Choroid plexus epithelial cell (primary cell): Measurements from ENCODE around the gene MRPS10.
"Not testable (repeated sequence)": the region's sequence is repeated elsewhere in the genome, so short reads cannot be mapped to it uniquely, and the experiment has no call there.

Experiments
- DNase-seq: peaks from one replicate; pipeline ENCODE4 v3.0.0-alpha.2; 2010; ENCODE audit warnings: low read depth
- H3K4me3 ChIP-seq: 2 replicates; pipeline ENCODE4 v1.5.1; 2011; ENCODE audit warnings: low read depth, mild to moderate bottlenecking, control low read depth, low read length, moderate library complexity
- TF ChIP-seq, protein P1 (sequence below): conservative IDR thresholded peaks from 2 replicates; pipeline ENCODE4 v1.5.1; 2011; ENCODE audit warnings: low read depth, mild to moderate bottlenecking, control low read depth, inconsistent platforms, low read length, moderate library complexity

MRPS10 gene

DNA sequence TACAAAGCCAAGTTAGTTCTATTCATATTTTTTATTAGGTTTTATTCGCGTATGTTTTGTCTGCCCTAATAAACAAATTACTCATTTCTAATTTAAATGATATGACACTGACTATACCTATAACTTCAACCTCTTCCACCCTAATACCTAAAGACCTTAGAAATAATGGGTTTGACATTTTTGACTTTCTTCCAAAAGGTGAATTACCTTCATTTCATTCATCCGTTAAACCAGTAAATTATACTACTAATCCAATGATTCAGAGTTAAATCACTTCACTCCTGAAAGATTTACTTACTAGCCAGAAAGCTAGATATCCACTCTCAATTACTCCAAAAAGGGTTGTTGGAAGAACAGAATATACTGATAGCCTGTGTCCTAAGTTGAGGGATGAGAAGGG is 5.2 kb downstream of the MRPS10 start:
- DNase-seq = no peak
- TF ChIP-seq, protein P1, sequence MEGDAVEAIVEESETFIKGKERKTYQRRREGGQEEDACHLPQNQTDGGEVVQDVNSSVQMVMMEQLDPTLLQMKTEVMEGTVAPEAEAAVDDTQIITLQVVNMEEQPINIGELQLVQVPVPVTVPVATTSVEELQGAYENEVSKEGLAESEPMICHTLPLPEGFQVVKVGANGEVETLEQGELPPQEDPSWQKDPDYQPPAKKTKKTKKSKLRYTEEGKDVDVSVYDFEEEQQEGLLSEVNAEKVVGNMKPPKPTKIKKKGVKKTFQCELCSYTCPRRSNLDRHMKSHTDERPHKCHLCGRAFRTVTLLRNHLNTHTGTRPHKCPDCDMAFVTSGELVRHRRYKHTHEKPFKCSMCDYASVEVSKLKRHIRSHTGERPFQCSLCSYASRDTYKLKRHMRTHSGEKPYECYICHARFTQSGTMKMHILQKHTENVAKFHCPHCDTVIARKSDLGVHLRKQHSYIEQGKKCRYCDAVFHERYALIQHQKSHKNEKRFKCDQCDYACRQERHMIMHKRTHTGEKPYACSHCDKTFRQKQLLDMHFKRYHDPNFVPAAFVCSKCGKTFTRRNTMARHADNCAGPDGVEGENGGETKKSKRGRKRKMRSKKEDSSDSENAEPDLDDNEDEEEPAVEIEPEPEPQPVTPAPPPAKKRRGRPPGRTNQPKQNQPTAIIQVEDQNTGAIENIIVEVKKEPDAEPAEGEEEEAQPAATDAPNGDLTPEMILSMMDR = no peak
- H3K4me3 ChIP-seq = no peak overlapping the region

DNA sequence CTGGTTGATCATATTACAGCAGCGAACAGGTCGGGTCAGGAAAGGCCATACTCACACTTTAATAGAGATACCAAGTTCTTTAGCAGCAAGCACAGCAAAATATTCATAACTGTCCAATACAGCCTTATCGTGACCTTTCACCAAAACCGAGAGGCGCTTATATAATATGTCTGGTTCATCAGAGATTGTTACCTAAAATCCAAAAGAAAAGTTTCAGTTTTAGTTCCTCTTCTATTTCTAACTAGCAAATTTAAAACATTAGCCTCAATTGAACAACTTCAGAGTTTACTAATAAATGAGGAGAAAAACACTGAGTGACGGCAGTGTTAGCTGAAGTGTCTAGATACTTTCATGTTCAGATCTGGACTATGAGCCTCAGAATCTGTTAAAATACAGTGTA is 5.9 kb downstream of the MRPS10 start:
- H3K4me3 ChIP-seq = no peak overlapping the region
- DNase-seq = no peak
- TF ChIP-seq, protein P1 = no peak

DNA sequence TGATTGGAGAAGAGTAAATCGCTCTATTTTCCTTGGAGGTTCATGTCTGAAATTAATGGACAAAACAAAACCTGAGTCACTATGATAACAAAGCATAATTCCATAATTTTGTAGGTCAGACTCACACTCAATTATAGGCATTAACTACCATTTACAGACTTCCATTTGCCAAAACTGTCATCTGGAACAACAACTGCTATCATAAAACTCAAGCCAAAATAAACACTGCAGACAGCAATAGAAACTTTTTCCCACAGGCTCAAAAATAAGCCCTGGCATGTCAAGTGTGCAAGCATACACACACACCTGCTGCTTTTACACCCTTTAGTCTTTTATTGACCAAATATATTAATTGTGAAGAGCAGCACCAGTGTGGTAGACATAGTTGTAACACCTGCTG is 7.1 kb downstream of the MRPS10 start:
- DNase-seq = no peak
- TF ChIP-seq, protein P1 = no peak

DNA sequence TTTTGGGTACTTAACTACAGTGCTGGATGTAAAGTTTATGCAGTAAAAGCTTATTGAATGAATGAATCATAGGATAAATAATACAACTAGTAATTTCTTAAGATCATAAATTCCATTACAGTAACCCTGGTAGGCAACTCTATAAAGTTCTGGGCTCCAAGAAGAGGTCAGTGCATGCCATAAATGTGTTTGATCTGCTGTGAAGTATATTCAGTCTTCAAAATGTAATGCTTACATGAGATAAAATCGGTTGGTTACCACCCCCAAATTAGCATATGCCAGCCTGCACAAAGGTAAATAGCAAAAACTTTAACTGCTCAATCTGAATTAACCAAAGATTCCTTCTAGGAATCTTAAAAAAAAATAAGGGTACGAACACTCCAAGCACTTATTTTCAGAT is 10.1 kb downstream of the MRPS10 start:
- not testable (repeated sequence) for H3K4me3 ChIP-seq, DNase-seq

More for the DNA sequence above, 7.1 kb downstream of the MRPS10 start:
- no peak overlapping the region for H3K4me3 ChIP-seq

DNA sequence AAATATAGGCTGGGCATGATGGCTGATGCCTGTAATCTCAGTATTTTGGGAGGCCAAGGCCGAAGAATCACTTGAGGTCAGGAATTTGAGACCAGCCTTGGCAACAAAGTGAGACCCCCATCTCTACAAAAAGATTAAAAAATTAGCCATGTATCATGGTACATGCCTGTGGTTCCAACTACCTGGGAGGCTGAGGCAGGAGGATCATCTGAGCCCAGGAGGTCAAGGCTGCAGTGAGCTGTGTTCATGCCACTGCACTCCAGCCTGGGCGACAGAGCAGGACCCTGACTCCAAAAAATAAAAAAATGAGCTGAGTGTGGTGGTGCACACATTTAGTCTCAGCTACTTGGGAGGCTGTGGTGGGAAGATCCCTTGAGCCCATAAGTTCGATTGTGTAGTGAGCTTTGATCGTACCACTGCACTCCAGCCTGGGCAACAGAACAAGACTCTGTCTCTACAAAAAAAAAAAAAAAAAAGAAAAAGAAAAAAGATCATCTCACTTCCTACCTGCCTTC is 12.8 kb downstream of the MRPS10 start:
- TF ChIP-seq, protein P1 = no peak
- no peak for DNase-seq
- no peak overlapping the region for H3K4me3 ChIP-seq

DNA sequence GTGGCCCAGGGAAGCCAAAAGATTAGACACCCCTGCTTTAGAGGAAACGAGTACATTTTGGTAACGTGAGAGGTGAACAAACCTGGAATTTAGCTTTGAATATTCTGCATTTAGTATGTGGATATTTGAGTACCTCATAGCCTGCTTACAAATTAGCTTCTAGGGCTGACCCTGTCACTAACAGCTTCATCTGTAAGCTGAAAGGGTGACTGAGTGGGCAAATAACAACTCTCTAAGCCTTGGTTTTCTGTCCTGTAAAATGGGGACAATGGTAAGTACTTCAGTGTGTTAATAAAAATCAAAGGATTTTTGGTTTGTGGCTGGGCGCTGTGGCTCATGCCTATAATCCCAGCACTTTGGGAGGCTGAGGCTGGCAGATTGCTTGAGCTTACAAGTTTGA is 14.5 kb downstream of the MRPS10 start:
- TF ChIP-seq, protein P1 = no peak
- DNase-seq = no peak

DNA sequence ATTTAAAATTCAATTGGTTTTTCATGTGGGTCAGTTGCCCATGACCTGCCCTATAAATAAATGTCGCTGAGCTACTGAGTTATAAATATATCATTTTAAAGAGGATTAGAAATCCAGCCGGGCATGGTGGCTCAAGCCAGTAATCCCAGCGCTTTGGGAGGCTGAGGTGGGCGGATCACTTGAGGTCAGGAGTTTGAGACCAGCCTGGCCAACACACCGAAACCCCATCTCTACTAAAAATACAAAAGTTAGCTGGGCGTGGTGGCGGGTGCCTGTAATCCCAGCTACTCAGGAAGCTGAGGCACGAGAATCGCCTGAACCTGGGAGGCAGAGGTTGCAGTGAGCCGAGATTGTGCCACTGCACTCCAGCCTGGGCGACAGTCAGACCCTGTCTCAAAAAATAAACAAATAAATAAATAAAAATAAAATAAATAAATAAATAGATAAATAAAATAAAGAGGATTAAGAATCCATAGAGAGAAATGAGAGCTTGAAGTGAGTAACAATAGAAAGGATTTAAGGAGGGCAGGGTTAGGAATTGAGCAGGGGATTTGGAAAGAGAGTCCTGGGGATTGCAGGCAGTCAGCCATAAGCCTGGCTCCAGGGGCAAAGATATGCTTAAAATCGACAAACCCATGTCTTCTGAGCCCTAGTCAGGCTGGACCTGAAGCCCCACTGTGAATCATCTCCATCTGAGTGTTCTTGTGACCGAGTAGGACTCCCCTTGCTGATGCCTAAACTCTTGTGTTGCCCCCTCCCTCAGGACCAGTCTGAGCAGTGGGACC is 15.3 kb downstream of the MRPS10 start:
- DNase-seq, H3K4me3 ChIP-seq: not testable (repeated sequence)

More for the DNA sequence above, 14.5 kb downstream of the MRPS10 start:
- no peak overlapping the region for H3K4me3 ChIP-seq

DNA sequence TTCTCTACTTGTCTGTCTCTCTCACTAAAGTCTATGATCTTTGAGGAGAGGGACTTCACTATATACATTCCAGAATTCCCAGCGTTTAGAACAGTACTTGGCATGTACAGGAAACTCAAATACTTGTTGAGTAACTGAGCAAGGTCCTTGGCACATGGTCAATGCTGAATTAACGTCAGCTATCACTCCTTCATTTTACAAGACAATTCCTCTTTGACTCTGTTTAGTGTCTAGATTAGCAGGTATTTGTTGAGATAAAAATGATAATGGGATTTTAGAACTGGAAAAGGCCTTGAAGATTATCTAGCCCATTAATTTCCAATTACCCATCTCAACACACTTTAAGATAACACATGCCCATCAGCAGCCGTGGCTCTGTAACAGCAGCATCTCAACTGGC is 16.3 kb downstream of the MRPS10 start:
- H3K4me3 ChIP-seq = no peak overlapping the region
- TF ChIP-seq, protein P1 = no peak
- DNase-seq = no peak
